Stimulated activated naive B cell treated with anti-CD40 and anti-IgM and Interleukin-4, amounts not matched to agents 10 μg/mL and 1 μg/mL and 100 μg/mL, for 72 hours (primary cell): Measurements from ENCODE around the gene ZNF784.

Source experiments
- ATAC-seq, 2 donors: fragments of 150-1000 bp; cut with Tn5 transposase; replicated peaks; 2 replicates each; pipeline ENCODE4 v1.10.0; 2021; ENCODE audit warnings: moderate library complexity in 1 of 2
- DNase-seq: peaks from one replicate; pipeline ENCODE4 v3.0.0; 2021
- H3K27ac Mint-ChIP-seq: one replicate; pipeline ENCODE4 v1.8.0; 2022; ENCODE audit warnings: mild to moderate bottlenecking, mixed read lengths
- H3K27me3 Mint-ChIP-seq, 2 donors: one replicate each; pipeline ENCODE4 v1.8.0; 2022; ENCODE audit warnings: mixed read lengths in 2 of 2
- H3K36me3 Mint-ChIP-seq, 2 donors: one replicate each; pipeline ENCODE4 v1.8.0; 2022; ENCODE audit warnings: mixed read lengths in 2 of 2, mild to moderate bottlenecking in 1 of 2
- H3K4me1 Mint-ChIP-seq, 2 donors: one replicate each; pipeline ENCODE4 v1.8.0; 2022; ENCODE audit warnings: mixed read lengths in 2 of 2, mild to moderate bottlenecking in 1 of 2
- H3K4me3 Mint-ChIP-seq, 2 donors: one replicate each; pipeline ENCODE4 v1.8.0; 2022; ENCODE audit warnings: mild to moderate bottlenecking in 2 of 2, mixed read lengths in 2 of 2, moderate library complexity in 1 of 2
- H3K9me3 Mint-ChIP-seq, 2 donors: one replicate each; pipeline ENCODE4 v1.8.0; 2022; ENCODE audit warnings: mixed read lengths in 2 of 2, mild to moderate bottlenecking in 1 of 2

ZNF784 gene

GRCh38 chr19:55603115-55603514 is 21.3 kb downstream of the ZNF784 start:
- Mint-ChIP-seq H3K4me1 (peaks cover 44 to 61% of the 10 kb centered on the region in 2 donors), H3K36me3 (peaks cover 16 to 33% of the 10 kb centered on the region in 2 donors), H3K9me3 (peaks cover 5% of the 10 kb centered on the region in 2 donors), H3K27ac (peak overlapping the region; percentile 70), H3K4me3 (peak overlapping the region in 1 of 2 donors; percentile 62), H3K27me3 (no peaks in the 10 kb centered on the region)
- ATAC-seq: no peak
- DNase-seq: no peak

- H3K9me3 Mint-ChIP-seq: peaks cover 5% of the 10 kb centered on the region in 2 donors
- no peak for ATAC-seq
- peaks cover 43 to 60% of the 10 kb centered on the region in 2 donors for H3K4me1 Mint-ChIP-seq
- no peaks in the 10 kb centered on the region for H3K27me3 Mint-ChIP-seq
- H3K4me3 Mint-ChIP-seq: no peak overlapping the region
- peaks cover 17 to 31% of the 10 kb centered on the region in 2 donors for H3K36me3 Mint-ChIP-seq
- peak overlapping the region; percentile 17 for H3K27ac Mint-ChIP-seq
- DNase-seq: no peak
Observed at GRCh38 chr19:55602104-55603001, 22.0 kb downstream of the ZNF784 start.

- Mint-ChIP-seq H3K27ac (peak overlapping the region; percentile 71), H3K9me3 (peaks cover 5% of the 10 kb centered on the region in 2 donors), H3K4me3 (peak overlapping the region; percentile 84 to 90), H3K27me3 (no peaks in the 10 kb centered on the region), H3K36me3 (peaks cover 25 to 33% of the 10 kb centered on the region in 2 donors), H3K4me1 (peaks cover 32 to 55% of the 10 kb centered on the region in 2 donors)
- no peak for ATAC-seq
- no peak for DNase-seq
Observed at GRCh38 chr19:55601084-55601483, 23.3 kb downstream of the ZNF784 start.

- DNase-seq (no peak), ATAC-seq (no peak)
- H3K27ac Mint-ChIP-seq: peak overlapping the region; percentile 71
- H3K4me3 Mint-ChIP-seq: peak overlapping the region; percentile 84 to 90
- H3K36me3 Mint-ChIP-seq: peaks cover 27 to 33% of the 10 kb centered on the region in 2 donors
- peaks cover 5 to 7% of the 10 kb centered on the region in 2 donors for H3K9me3 Mint-ChIP-seq
- H3K27me3 Mint-ChIP-seq: no peaks in the 10 kb centered on the region
- H3K4me1 Mint-ChIP-seq: peaks cover 30 to 55% of the 10 kb centered on the region in 2 donors
Observed at GRCh38 chr19:55600662-55601028, 23.7 kb downstream of the ZNF784 start.

GRCh38 chr19:55599842-55600661 is 24.3 kb downstream of the ZNF784 start, which contains the start of gene ZNF524:
ZNF524 (plus strand) TSS chr19:55600288; CDS start chr19:55602113, 1,825 bp downstream.
- H3K4me3 Mint-ChIP-seq: peak within 1 kb of the TSS; percentile 90 to 98
- H3K27me3 Mint-ChIP-seq: no peaks in the 10 kb centered on the region
- ATAC-seq: peak; percentile 60 to 62
- peak; percentile 82 for DNase-seq
- peaks cover 8 to 13% of the 10 kb centered on the region in 2 donors for H3K9me3 Mint-ChIP-seq
- H3K36me3 Mint-ChIP-seq: peaks cover 33 to 39% of the 10 kb centered on the region in 2 donors
- peak within 1 kb of the TSS; percentile 100 for H3K27ac Mint-ChIP-seq
- H3K4me1 Mint-ChIP-seq: peaks cover 29 to 61% of the 10 kb centered on the region in 2 donors

- peaks cover 12 to 15% of the 10 kb centered on the region in 2 donors for H3K9me3 Mint-ChIP-seq
- peaks cover 38 to 44% of the 10 kb centered on the region in 2 donors for H3K36me3 Mint-ChIP-seq
- H3K27ac Mint-ChIP-seq: peak within 1 kb of the TSS; percentile 100
- ATAC-seq: peak; percentile 78 to 80
- peak; percentile 96 for DNase-seq
- H3K27me3 Mint-ChIP-seq: no peaks in the 10 kb centered on the region
- peak within 1 kb of the TSS; percentile 90 to 98 for H3K4me3 Mint-ChIP-seq
- peaks cover 23 to 58% of the 10 kb centered on the region in 2 donors for H3K4me1 Mint-ChIP-seq
Observed at GRCh38 chr19:55599468-55599841, 24.9 kb downstream of the ZNF784 start, which contains the start of gene FIZ1. FIZ1 (minus strand) TSS chr19:55599517; CDS start chr19:55597865, 1,652 bp downstream.

GRCh38 chr19:55598719-55599467 is 25.5 kb downstream of the ZNF784 start:
- Mint-ChIP-seq H3K27ac (peak overlapping the region; percentile 100), H3K4me1 (peaks cover 22 to 56% of the 10 kb centered on the region in 2 donors)
- peak; percentile 94 for DNase-seq

GRCh38 chr19:55598034-55598433 is 26.3 kb downstream of the ZNF784 start:
- Mint-ChIP-seq H3K36me3 (peaks cover 40 to 45% of the 10 kb centered on the region in 2 donors), H3K4me1 (peaks cover 17 to 50% of the 10 kb centered on the region in 2 donors), H3K27ac (peak overlapping the region; percentile 20), H3K4me3 (peak overlapping the region in 1 of 2 donors; percentile 21), H3K9me3 (peaks cover 12 to 14% of the 10 kb centered on the region in 2 donors), H3K27me3 (no peaks in the 10 kb centered on the region)
- DNase-seq (no peak), ATAC-seq (no peak)

More at GRCh38 chr19:55598719-55599467, 25.5 kb downstream of the ZNF784 start:
- no peaks in the 10 kb centered on the region for H3K27me3 Mint-ChIP-seq
- peaks cover 12 to 15% of the 10 kb centered on the region in 2 donors for H3K9me3 Mint-ChIP-seq
- H3K36me3 Mint-ChIP-seq: peaks cover 39 to 45% of the 10 kb centered on the region in 2 donors
- H3K4me3 Mint-ChIP-seq: peak overlapping the region; percentile 90 to 98
- peak; percentile 70 to 78 for ATAC-seq

- Mint-ChIP-seq H3K4me3 (no peak overlapping the region), H3K27me3 (no peaks in the 10 kb centered on the region), H3K36me3 (peaks cover 40 to 45% of the 10 kb centered on the region in 2 donors), H3K4me1 (peaks cover 17 to 50% of the 10 kb centered on the region in 2 donors), H3K27ac (peak overlapping the region; percentile 20), H3K9me3 (peaks cover 12 to 14% of the 10 kb centered on the region in 2 donors)
- DNase-seq (no peak), ATAC-seq (no peak)
Observed at GRCh38 chr19:55597501-55597921, 26.9 kb downstream of the ZNF784 start.

GRCh38 chr19:55596304-55596703 is 28.1 kb downstream of the ZNF784 start:
- peaks cover 12 to 14% of the 10 kb centered on the region in 2 donors for H3K9me3 Mint-ChIP-seq
- H3K4me3 Mint-ChIP-seq: no peak overlapping the region
- H3K27ac Mint-ChIP-seq: no peak overlapping the region
- peaks cover 14 to 46% of the 10 kb centered on the region in 2 donors for H3K4me1 Mint-ChIP-seq
- no peak for DNase-seq
- no peak for ATAC-seq
- no peaks in the 10 kb centered on the region for H3K27me3 Mint-ChIP-seq
- peaks cover 47 to 51% of the 10 kb centered on the region in 2 donors for H3K36me3 Mint-ChIP-seq

- ATAC-seq (no peak), DNase-seq (no peak)
- Mint-ChIP-seq H3K27me3 (no peaks in the 10 kb centered on the region), H3K4me1 (peaks cover 10 to 42% of the 10 kb centered on the region in 2 donors), H3K4me3 (no peak overlapping the region), H3K9me3 (peaks cover 12 to 14% of the 10 kb centered on the region in 2 donors), H3K27ac (no peak overlapping the region), H3K36me3 (peaks cover 49 to 53% of the 10 kb centered on the region in 2 donors)
Observed at GRCh38 chr19:55594996-55595545, 29.3 kb downstream of the ZNF784 start.

GRCh38 chr19:55593096-55593772 is 31.1 kb downstream of the ZNF784 start:
- H3K4me1 Mint-ChIP-seq: peaks cover 6 to 34% of the 10 kb centered on the region in 2 donors
- no peaks in the 10 kb centered on the region for H3K27me3 Mint-ChIP-seq
- no peak overlapping the region for H3K27ac Mint-ChIP-seq
- H3K4me3 Mint-ChIP-seq: no peak overlapping the region
- no peak for ATAC-seq
- no peak for DNase-seq
- peaks cover 44 to 47% of the 10 kb centered on the region in 2 donors for H3K36me3 Mint-ChIP-seq
- peaks cover 7 to 10% of the 10 kb centered on the region in 2 donors for H3K9me3 Mint-ChIP-seq
